Memory B cell (primary cell): ENCODE data around the gene S1PR5.
"Not testable (repeated sequence)": the region's sequence is repeated elsewhere in the genome, so short reads cannot be mapped to it uniquely, and the experiment has no call there.

Experiments used
- ATAC-seq: fragments of 150-1000 bp; cut with Tn5 transposase; 2 replicates; pipeline ENCODE4 v1.10.0; 2021; ENCODE audit warnings: low read depth, mild to moderate bottlenecking, moderate library complexity
- DNase-seq, 2 donors: peaks; one replicate each; pipeline ENCODE4 v3.0.0; 2022; ENCODE audit warnings: low spot score in 2 of 2
- H3K27ac Mint-ChIP-seq: one replicate; pipeline ENCODE4 v1.8.0; 2022; ENCODE audit warnings: mild to moderate bottlenecking, moderate library complexity, mixed read lengths
- H3K27me3 Mint-ChIP-seq: one replicate; pipeline ENCODE4 v1.8.0; 2022; ENCODE audit warnings: mixed read lengths
- H3K36me3 Mint-ChIP-seq: one replicate; pipeline ENCODE4 v1.8.0; 2022; ENCODE audit warnings: mild to moderate bottlenecking, mixed read lengths
- H3K4me1 Mint-ChIP-seq: one replicate; pipeline ENCODE4 v1.8.0; 2022; ENCODE audit warnings: mixed read lengths
- H3K4me3 Mint-ChIP-seq: one replicate; pipeline ENCODE4 v1.8.0; 2022; ENCODE audit warnings: mild to moderate bottlenecking, moderate library complexity, mixed read lengths
- H3K9me3 Mint-ChIP-seq: one replicate; pipeline ENCODE4 v1.8.0; 2022; ENCODE audit warnings: mixed read lengths

Gene S1PR5

GRCh38 chr19:10551698-10552301 lies 34.6 kb upstream of the S1PR5 start:
- Mint-ChIP-seq H3K36me3 (peaks cover 14% of the 10 kb centered on the region), H3K4me1 (peaks cover 17% of the 10 kb centered on the region), H3K27me3 (no peaks in the 10 kb centered on the region), H3K4me3 (no peak overlapping the region), H3K27ac (peak overlapping the region; percentile 40), H3K9me3 (no peaks in the 10 kb centered on the region)
- DNase-seq (no peak), ATAC-seq (no peak)

- H3K9me3 Mint-ChIP-seq, H3K4me3 Mint-ChIP-seq, H3K27me3 Mint-ChIP-seq, DNase-seq, H3K27ac Mint-ChIP-seq, ATAC-seq: not testable (repeated sequence)
- Mint-ChIP-seq H3K4me1 (peaks cover 17% of the 10 kb centered on the region), H3K36me3 (peaks cover 14% of the 10 kb centered on the region)
Measured at GRCh38 chr19:10551006-10551405, 33.8 kb upstream of the S1PR5 start.

- H3K27ac Mint-ChIP-seq = no peak overlapping the region
- no peaks in the 10 kb centered on the region for H3K9me3 Mint-ChIP-seq
- peaks cover 17% of the 10 kb centered on the region for H3K4me1 Mint-ChIP-seq
- ATAC-seq (no peak), DNase-seq (no peak)
- H3K36me3 Mint-ChIP-seq = peaks cover 14% of the 10 kb centered on the region
- no peak overlapping the region for H3K4me3 Mint-ChIP-seq
- no peaks in the 10 kb centered on the region for H3K27me3 Mint-ChIP-seq
Measured at GRCh38 chr19:10550336-10550735, 33.1 kb upstream of the S1PR5 start.

- Mint-ChIP-seq H3K4me1 (peaks cover 17% of the 10 kb centered on the region), H3K9me3 (no peaks in the 10 kb centered on the region), H3K36me3 (peaks cover 14% of the 10 kb centered on the region), H3K27ac (no peak overlapping the region), H3K4me3 (no peak overlapping the region), H3K27me3 (no peaks in the 10 kb centered on the region)
- no peak for DNase-seq
- ATAC-seq = no peak
Measured at GRCh38 chr19:10549733-10550132, 32.5 kb upstream of the S1PR5 start.

- H3K9me3 Mint-ChIP-seq = no peaks in the 10 kb centered on the region
- ATAC-seq (no peak), DNase-seq (no peak)
- H3K4me3 Mint-ChIP-seq = no peak overlapping the region
- no peaks in the 10 kb centered on the region for H3K27me3 Mint-ChIP-seq
- peaks cover 13% of the 10 kb centered on the region for H3K4me1 Mint-ChIP-seq
- peaks cover 14% of the 10 kb centered on the region for H3K36me3 Mint-ChIP-seq
- no peak overlapping the region for H3K27ac Mint-ChIP-seq
Measured at GRCh38 chr19:10548746-10549276, 31.6 kb upstream of the S1PR5 start.

- Mint-ChIP-seq H3K9me3 (no peaks in the 10 kb centered on the region), H3K36me3 (peaks cover 7% of the 10 kb centered on the region), H3K4me1 (peaks cover 5% of the 10 kb centered on the region), H3K27ac (no peak overlapping the region), H3K4me3 (no peak overlapping the region), H3K27me3 (no peaks in the 10 kb centered on the region)
- DNase-seq (no peak), ATAC-seq (no peak)
Measured at GRCh38 chr19:10546817-10547216, 29.6 kb upstream of the S1PR5 start.

GRCh38 chr19:10544753-10545251 lies 27.6 kb upstream of the S1PR5 start:
- Mint-ChIP-seq H3K27me3 (peaks cover 3% of the 10 kb centered on the region), H3K36me3 (peaks cover 7% of the 10 kb centered on the region), H3K27ac (peak overlapping the region; percentile 48), H3K4me3 (peak overlapping the region; percentile 86), H3K4me1 (peaks cover 5% of the 10 kb centered on the region), H3K9me3 (no peaks in the 10 kb centered on the region)
- no peak for ATAC-seq
- DNase-seq = no peak

GRCh38 chr19:10544242-10544752 lies 27.1 kb upstream of the S1PR5 start:
- H3K36me3 Mint-ChIP-seq = peaks cover 5% of the 10 kb centered on the region
- H3K9me3 Mint-ChIP-seq = no peaks in the 10 kb centered on the region
- peaks cover 4% of the 10 kb centered on the region for H3K27me3 Mint-ChIP-seq
- H3K27ac Mint-ChIP-seq = peak overlapping the region; percentile 48
- H3K4me3 Mint-ChIP-seq = peak overlapping the region; percentile 86
- ATAC-seq (no peak), DNase-seq (no peak)
- H3K4me1 Mint-ChIP-seq = peaks cover 5% of the 10 kb centered on the region

GRCh38 chr19:10543420-10544241 lies 26.4 kb upstream of the S1PR5 start, which contains the start of gene ATG4D:
Gene ATG4D, plus strand, starts transcription at chr19:10543904. Its CDS starts 187 bp downstream, at chr19:10544091.
- H3K27me3 Mint-ChIP-seq = peaks cover 4% of the 10 kb centered on the region
- H3K4me3 Mint-ChIP-seq = peak within 1 kb of the TSS; percentile 86
- DNase-seq (peak; percentile 78 to 80), ATAC-seq (peak; percentile 83)
- H3K27ac Mint-ChIP-seq = peak within 1 kb of the TSS; percentile 81
- peaks cover 5% of the 10 kb centered on the region for H3K36me3 Mint-ChIP-seq
- H3K4me1 Mint-ChIP-seq = peaks cover 5% of the 10 kb centered on the region
- H3K9me3 Mint-ChIP-seq = no peaks in the 10 kb centered on the region

GRCh38 chr19:10543059-10543419 lies 25.8 kb upstream of the S1PR5 start:
- H3K27ac Mint-ChIP-seq = peak overlapping the region; percentile 81
- peaks cover 2% of the 10 kb centered on the region for H3K36me3 Mint-ChIP-seq
- peak overlapping the region; percentile 84 for H3K4me3 Mint-ChIP-seq

GRCh38 chr19:10539016-10539415 lies 21.8 kb upstream of the S1PR5 start:
- not testable (repeated sequence) for DNase-seq, H3K36me3 Mint-ChIP-seq, H3K4me1 Mint-ChIP-seq, H3K9me3 Mint-ChIP-seq, H3K27ac Mint-ChIP-seq, ATAC-seq, H3K4me3 Mint-ChIP-seq, H3K27me3 Mint-ChIP-seq

More at GRCh38 chr19:10543059-10543419, 25.8 kb upstream of the S1PR5 start:
- peaks cover 4% of the 10 kb centered on the region for H3K27me3 Mint-ChIP-seq
- ATAC-seq = no peak
- no peak for DNase-seq
- H3K9me3 Mint-ChIP-seq = no peaks in the 10 kb centered on the region
- peaks cover 5% of the 10 kb centered on the region for H3K4me1 Mint-ChIP-seq

GRCh38 chr19:10538204-10538983 lies 21.1 kb upstream of the S1PR5 start:
- H3K9me3 Mint-ChIP-seq = no peaks in the 10 kb centered on the region
- ATAC-seq (no peak), DNase-seq (no peak)
- no peaks in the 10 kb centered on the region for H3K4me1 Mint-ChIP-seq
- no peak overlapping the region for H3K27ac Mint-ChIP-seq
- H3K36me3 Mint-ChIP-seq = no peaks in the 10 kb centered on the region
- no peak overlapping the region for H3K4me3 Mint-ChIP-seq
- peaks cover 8% of the 10 kb centered on the region for H3K27me3 Mint-ChIP-seq

GRCh38 chr19:10537668-10538067 lies 20.4 kb upstream of the S1PR5 start:
- ATAC-seq (no peak), DNase-seq (no peak)
- no peak overlapping the region for H3K27ac Mint-ChIP-seq
- H3K9me3 Mint-ChIP-seq = no peaks in the 10 kb centered on the region
- no peaks in the 10 kb centered on the region for H3K4me1 Mint-ChIP-seq
- no peaks in the 10 kb centered on the region for H3K36me3 Mint-ChIP-seq
- no peak overlapping the region for H3K4me3 Mint-ChIP-seq
- H3K27me3 Mint-ChIP-seq = peaks cover 8% of the 10 kb centered on the region
